Measurements from ENCODE around the gene GIPC3. TPM values are rescaled to one million over a fixed set of nuclear protein-coding genes. Genes with fewer than 3 reads are reported as not detected.

The GIPC3 gene
- total RNA-seq, 5 donors from 2014 or later (not counting 1 experiment from before 2014, with no cell fraction given) = 1.5 to 4.3 (median 2.7) TPM

DNA sequence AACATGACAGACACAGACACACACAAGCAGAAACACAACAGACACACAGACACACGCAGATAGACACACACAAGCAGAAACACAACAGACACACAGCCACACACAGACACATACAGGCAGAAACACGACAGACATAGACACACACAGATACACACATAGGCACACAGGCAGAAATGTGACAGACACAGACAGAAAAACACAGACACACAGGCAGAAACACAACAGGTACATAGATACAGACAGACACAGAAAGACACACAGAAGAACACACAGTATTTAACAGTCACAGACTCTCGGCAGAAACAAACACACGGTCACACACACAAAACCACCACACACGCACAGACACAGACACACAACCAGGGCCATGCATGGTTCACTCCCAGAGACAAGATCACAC, 20.5 kb downstream of the GIPC3 start:
- DNase-seq = no peak
- peaks cover 10 to 56% of the 10 kb centered on the region in 2 experiments for H3K4me1 ChIP-seq (ENCODE audit: control insufficient read depth in 1 of 2, extremely low read depth in 1 of 2, insufficient read depth in 2 of 2, low read length in 2 of 2)
- H3K36me3 ChIP-seq (ENCODE audit: control insufficient read depth in 2 of 2, extremely low read depth in 1 of 2, insufficient read depth in 1 of 2, low read length in 1 of 2) = no peaks in the 10 kb centered on the region
- Mint-ChIP-seq H3K9me3 (no peaks in the 10 kb centered on the region), H3K4me3 (no peak overlapping the region), H3K4me1 (peaks cover 8 to 13% (median 12%) of the 10 kb centered on the region in 3 donors), H3K36me3 (no peaks in the 10 kb centered on the region), H3K27ac (no peak overlapping the region), H3K27me3 (no peaks in the 10 kb centered on the region)
- POLR2A ChIA-PET = no interaction called here
- H3K27ac ChIP-seq (ENCODE audit: low read length) = no peak overlapping the region
- peak overlapping the region; percentile 38 to 43 for H3K4me3 ChIP-seq (ENCODE audit: control insufficient read depth in 1 of 2, extremely low read depth in 1 of 2, low read length in 1 of 2)
- CTCF ChIA-PET = no interaction called here
- WGBS (ENCODE audit: insufficient coverage) = 68% methylated on average over 4 of the region's 5 CpGs
- no peak for ATAC-seq (replicated peaks in 1 of 4)
- H3K9me3 ChIP-seq = no peaks in the 10 kb centered on the region
- H3K27me3 ChIP-seq (replicated peaks in 1 of 2; ENCODE audit: control insufficient read depth in 2 of 2, extremely low read depth in 1 of 2, insufficient read depth in 2 of 2, low read length in 1 of 2) = peaks cover 0 to 39% of the 10 kb centered on the region in 2 experiments

DNA sequence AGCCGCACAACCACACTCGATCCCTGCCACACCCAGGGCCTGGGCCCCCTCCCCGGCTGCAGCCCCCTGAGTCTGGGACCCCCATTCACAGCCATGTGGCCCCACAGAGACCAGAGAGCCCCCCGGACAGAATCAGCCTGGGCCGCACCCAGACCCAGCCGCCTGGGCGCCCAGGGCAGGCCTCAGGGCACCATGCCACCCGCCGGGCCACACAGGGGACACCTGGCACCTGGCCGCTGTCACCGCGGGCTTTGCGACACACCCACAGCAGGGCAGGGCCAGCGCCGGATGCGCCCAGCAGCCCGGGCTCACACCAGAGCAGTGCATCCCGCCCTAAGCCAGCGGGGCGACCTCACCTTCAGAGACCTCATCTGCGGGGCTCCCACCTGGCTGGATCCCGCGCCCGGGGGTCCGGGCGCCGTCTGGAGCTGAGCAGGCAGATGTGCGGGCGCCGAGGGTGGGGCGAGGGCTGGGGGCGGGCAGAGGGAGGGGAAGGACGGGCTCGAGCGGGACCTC, 21.0 kb downstream of the GIPC3 start:
- no peak overlapping the region for H3K4me3 Mint-ChIP-seq

DNA sequence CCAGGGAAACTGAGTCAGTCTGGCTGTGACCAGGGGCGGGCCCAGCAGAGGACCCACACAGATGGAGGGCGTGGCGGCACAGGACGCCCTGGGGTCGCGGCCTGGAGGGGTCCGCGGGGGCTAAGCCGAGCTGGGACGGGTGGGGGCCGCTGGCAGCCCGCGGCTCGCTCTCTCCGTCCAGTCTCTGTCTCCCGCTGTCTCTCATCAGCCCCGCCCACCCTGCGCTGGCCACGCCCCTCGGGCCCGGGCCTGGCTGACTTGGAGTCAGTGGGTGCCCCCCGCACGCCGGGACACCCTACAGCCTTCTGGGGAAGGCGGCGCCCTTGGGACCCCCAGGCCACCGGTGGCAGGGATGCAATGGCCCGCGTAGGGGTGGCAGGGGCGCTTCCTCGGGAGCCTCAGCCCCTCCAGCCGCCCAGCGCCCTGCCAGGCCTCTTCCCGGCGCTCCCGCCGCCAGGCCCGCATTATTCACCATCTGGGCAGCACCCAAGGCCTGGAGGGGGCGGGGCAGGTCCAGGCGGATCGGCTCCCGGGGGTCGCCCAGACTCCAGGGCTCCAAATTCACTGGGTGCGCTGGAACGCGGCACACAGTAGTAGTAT, 21.5 kb downstream of the GIPC3 start, which contains the start of gene TBXA2R:
Gene TBXA2R (minus strand): TSS at position 186 of the 600 bp plus-strand sequence. CDS start 6,241 bp downstream, outside the sequence.
- H3K27ac Mint-ChIP-seq = no peak within 1 kb of the TSS
- no peak within 1 kb of the TSS for H3K27ac ChIP-seq (ENCODE audit: low read length)
- 13% methylated on average over 41 of the region's 46 CpGs for WGBS (ENCODE audit: insufficient coverage)

More for the DNA sequence above, 21.0 kb downstream of the GIPC3 start:
- H3K27ac Mint-ChIP-seq = no peak overlapping the region
- H3K36me3 Mint-ChIP-seq = no peaks in the 10 kb centered on the region
- peak in 8 of 35 experiments; percentile 13 to 51 (median 20) for DNase-seq
- H3K27me3 Mint-ChIP-seq = no peaks in the 10 kb centered on the region
- Histone ChIP-seq H3K27me3 (replicated peaks in 1 of 2; ENCODE audit: control insufficient read depth in 2 of 2, extremely low read depth in 1 of 2, insufficient read depth in 2 of 2, low read length in 1 of 2) (peaks cover 0 to 39% of the 10 kb centered on the region in 2 experiments), H3K4me3 (ENCODE audit: control insufficient read depth in 1 of 2, extremely low read depth in 1 of 2, low read length in 1 of 2) (peak overlapping the region; percentile 38 to 43), H3K9me3 (no peaks in the 10 kb centered on the region), H3K36me3 (ENCODE audit: control insufficient read depth in 2 of 2, extremely low read depth in 1 of 2, insufficient read depth in 1 of 2, low read length in 1 of 2) (no peaks in the 10 kb centered on the region), H3K4me1 (ENCODE audit: control insufficient read depth in 1 of 2, extremely low read depth in 1 of 2, insufficient read depth in 2 of 2, low read length in 2 of 2) (peaks cover 10 to 56% of the 10 kb centered on the region in 2 experiments), H3K27ac (ENCODE audit: low read length) (no peak overlapping the region)
- no peaks in the 10 kb centered on the region for H3K9me3 Mint-ChIP-seq
- peak; percentile 28 to 60 (median 54) for ATAC-seq (replicated peaks in 1 of 4)
- peaks cover 8 to 13% (median 12%) of the 10 kb centered on the region in 3 donors for H3K4me1 Mint-ChIP-seq
- ChIA-PET POLR2A (no interaction called here), CTCF (no interaction called here)
- 7% methylated on average over 35 of the region's 35 CpGs for WGBS (ENCODE audit: insufficient coverage)

DNA sequence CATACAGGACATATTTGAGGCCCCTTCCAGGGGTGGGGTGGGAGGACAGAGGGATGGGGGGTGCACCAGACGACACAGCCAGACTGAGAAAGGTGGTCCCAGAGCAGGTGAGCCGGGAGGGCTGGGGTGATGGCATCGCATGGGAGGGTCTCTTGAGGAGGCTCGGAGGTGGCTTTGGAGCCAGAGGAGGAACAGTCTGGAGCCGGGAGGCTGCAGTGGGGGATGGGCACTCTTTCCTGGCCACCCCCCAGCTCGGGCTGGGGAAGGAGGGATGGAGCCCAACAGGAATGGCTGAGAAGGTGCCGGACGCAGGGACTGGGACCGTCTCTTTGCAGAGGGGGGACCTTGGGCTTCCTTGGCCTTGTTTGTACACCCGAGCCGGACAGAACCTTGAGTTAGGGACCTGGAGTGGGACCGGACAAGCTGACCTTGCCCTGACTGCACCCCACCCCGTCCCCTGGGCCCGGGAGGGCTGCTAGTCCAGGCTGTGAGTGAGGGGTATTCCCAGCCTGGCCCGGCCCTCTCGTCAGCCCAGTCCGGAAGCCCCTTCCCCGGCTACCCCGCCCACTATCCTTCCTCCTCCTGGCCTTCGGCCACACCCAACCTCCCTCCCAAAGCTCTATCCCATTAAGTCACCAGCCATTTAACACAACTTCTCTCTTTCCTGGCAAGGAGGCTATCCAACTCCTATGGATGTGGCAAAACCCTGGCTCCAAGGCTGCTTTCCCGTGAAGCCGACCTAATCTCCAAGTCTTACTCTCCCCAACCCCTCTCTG, 22.2 kb downstream of the GIPC3 start:
- H3K27ac ChIP-seq (ENCODE audit: low read length) = no peak overlapping the region
- no peaks in the 10 kb centered on the region for H3K9me3 ChIP-seq
- Mint-ChIP-seq H3K4me3 (peak overlapping the region in 2 of 3 donors; percentile 57 to 66), H3K4me1 (peaks cover 8 to 13% (median 12%) of the 10 kb centered on the region in 3 donors), H3K36me3 (peaks cover 5% of the 10 kb centered on the region), H3K27ac (peak overlapping the region; percentile 72 to 73), H3K27me3 (no peaks in the 10 kb centered on the region), H3K9me3 (no peaks in the 10 kb centered on the region)
- DNase-seq (no peak), ATAC-seq (replicated peaks in 1 of 4) (no peak)
- CTCF ChIA-PET = no interaction called here
- H3K4me1 ChIP-seq (ENCODE audit: control insufficient read depth in 1 of 2, extremely low read depth in 1 of 2, insufficient read depth in 2 of 2, low read length in 2 of 2) = peaks cover 10 to 56% of the 10 kb centered on the region in 2 experiments
- 79% methylated on average over 19 of the region's 22 CpGs for WGBS (ENCODE audit: insufficient coverage)
- POLR2A ChIA-PET = interaction anchor here in 1 of 2 donors (0.6 kb wide), 1 partner anchor 1705 kb away, joined by 10 read pairs; no protein-coding TSS in a partner anchor
- no peak overlapping the region for H3K4me3 ChIP-seq (ENCODE audit: control insufficient read depth in 1 of 2, extremely low read depth in 1 of 2, low read length in 1 of 2)
- H3K27me3 ChIP-seq (replicated peaks in 1 of 2; ENCODE audit: control insufficient read depth in 2 of 2, extremely low read depth in 1 of 2, insufficient read depth in 2 of 2, low read length in 1 of 2) = peaks cover 0 to 39% of the 10 kb centered on the region in 2 experiments
- peaks cover 4 to 12% of the 10 kb centered on the region in 2 donors for H3K36me3 ChIP-seq (ENCODE audit: control insufficient read depth in 2 of 2, extremely low read depth in 1 of 2, insufficient read depth in 1 of 2, low read length in 1 of 2)

More for the DNA sequence above, 21.5 kb downstream of the GIPC3 start, which contains the start of gene TBXA2R:
- H3K27me3 ChIP-seq (replicated peaks in 1 of 2; ENCODE audit: control insufficient read depth in 2 of 2, extremely low read depth in 1 of 2, insufficient read depth in 2 of 2, low read length in 1 of 2) = peaks cover 0 to 39% of the 10 kb centered on the region in 2 experiments
- Mint-ChIP-seq H3K9me3 (no peaks in the 10 kb centered on the region), H3K27me3 (no peaks in the 10 kb centered on the region), H3K4me3 (peak within 1 kb of the TSS in 2 of 3 donors; percentile 13 to 57), H3K4me1 (peaks cover 8 to 13% (median 12%) of the 10 kb centered on the region in 3 donors), H3K36me3 (peaks cover under 1% of the 10 kb centered on the region)
- no peaks in the 10 kb centered on the region for H3K9me3 ChIP-seq
- DNase-seq = peak in 26 of 35 experiments; percentile 12 to 60 (median 36)
- H3K4me1 ChIP-seq (ENCODE audit: control insufficient read depth in 1 of 2, extremely low read depth in 1 of 2, insufficient read depth in 2 of 2, low read length in 2 of 2) = peaks cover 10 to 56% of the 10 kb centered on the region in 2 experiments
- ChIA-PET CTCF (no interaction called here), POLR2A (no interaction called here)
- ATAC-seq (replicated peaks in 1 of 4) = peak in 3 of 4 experiments; percentile 22 to 34 (median 32)
- peaks cover 2 to 5% of the 10 kb centered on the region in 2 donors for H3K36me3 ChIP-seq (ENCODE audit: control insufficient read depth in 2 of 2, extremely low read depth in 1 of 2, insufficient read depth in 1 of 2, low read length in 1 of 2)
- peak within 1 kb of the TSS; percentile 38 to 43 for H3K4me3 ChIP-seq (ENCODE audit: control insufficient read depth in 1 of 2, extremely low read depth in 1 of 2, low read length in 1 of 2)

DNA sequence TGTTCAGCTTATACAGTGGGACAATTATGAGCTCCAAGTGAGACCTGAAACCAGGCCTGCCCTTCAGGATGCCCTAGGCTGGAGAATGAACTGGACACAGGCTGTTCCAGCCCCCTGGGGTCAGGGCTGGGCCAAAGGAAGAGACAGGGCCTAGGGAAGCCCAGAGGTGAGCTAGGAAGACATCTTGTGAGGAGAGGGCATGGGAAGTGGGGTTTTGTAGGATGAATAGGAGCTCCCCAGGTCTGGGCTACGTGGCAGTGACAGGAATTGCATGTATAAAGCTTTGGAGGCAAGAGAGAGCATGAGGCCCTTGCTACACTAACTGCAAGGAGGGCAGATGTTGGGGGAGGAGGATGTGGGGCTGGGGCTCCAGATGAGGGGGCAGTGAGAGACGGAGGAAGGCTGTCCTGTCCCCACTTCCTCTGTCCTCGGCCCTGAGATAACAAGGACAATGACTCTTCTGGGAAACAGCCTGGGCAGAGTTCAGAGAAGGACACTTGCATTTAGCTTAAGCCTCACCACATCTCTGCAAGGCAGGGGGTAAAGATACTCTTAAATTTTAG, 22.9 kb downstream of the GIPC3 start:
- Mint-ChIP-seq H3K27ac (peak overlapping the region; percentile 72 to 73), H3K27me3 (no peaks in the 10 kb centered on the region), H3K9me3 (no peaks in the 10 kb centered on the region), H3K4me3 (peak overlapping the region in 2 of 3 donors; percentile 13 to 66), H3K36me3 (peaks cover 5% of the 10 kb centered on the region), H3K4me1 (peaks cover 8 to 13% (median 12%) of the 10 kb centered on the region in 3 donors)
- POLR2A ChIA-PET = interaction anchor here in 1 of 2 donors (0.6 kb wide), 1 partner anchor 1705 kb away, joined by 10 read pairs; no protein-coding TSS in a partner anchor
- no peak overlapping the region for H3K27ac ChIP-seq (ENCODE audit: low read length)
- DNase-seq (no peak), ATAC-seq (replicated peaks in 1 of 4) (no peak)
- CTCF ChIA-PET = interaction anchor here (0.5 to 0.6 kb wide), 2 partner anchors 28 to 302 kb away, joined by 5 read pairs; no protein-coding TSS in a partner anchor
- peaks cover 7 to 14% of the 10 kb centered on the region in 2 donors for H3K36me3 ChIP-seq (ENCODE audit: control insufficient read depth in 2 of 2, extremely low read depth in 1 of 2, insufficient read depth in 1 of 2, low read length in 1 of 2)
- H3K4me3 ChIP-seq (ENCODE audit: control insufficient read depth in 1 of 2, extremely low read depth in 1 of 2, low read length in 1 of 2) = no peak overlapping the region
- H3K27me3 ChIP-seq (replicated peaks in 1 of 2; ENCODE audit: control insufficient read depth in 2 of 2, extremely low read depth in 1 of 2, insufficient read depth in 2 of 2, low read length in 1 of 2) = peaks cover 0 to 39% of the 10 kb centered on the region in 2 experiments
- H3K4me1 ChIP-seq (ENCODE audit: control insufficient read depth in 1 of 2, extremely low read depth in 1 of 2, insufficient read depth in 2 of 2, low read length in 2 of 2) = peaks cover 10 to 56% of the 10 kb centered on the region in 2 experiments
- H3K9me3 ChIP-seq = no peaks in the 10 kb centered on the region
- WGBS (ENCODE audit: insufficient coverage) = 91% methylated on average over 1 of the region's 3 CpGs

Measured in T-cell (primary cell).